NB4 (cell line): ENCODE results near the gene INO80E.
"Not testable (repeated sequence)": the region's sequence is repeated elsewhere in the genome, so short reads cannot be mapped to it uniquely, and the experiment has no call there.

ENCODE experiments used
- DNase-seq: peaks from one replicate; pipeline ENCODE4 v3.0.0; 2010; ENCODE audit warnings: low read depth
- H3K4me3 ChIP-seq: one replicate; pipeline ENCODE4 v1.5.1; 2011; ENCODE audit warnings: mild to moderate bottlenecking, low read depth, low read length, moderate library complexity
- CTCF ChIP-seq: IDR thresholded peaks from one replicate; pipeline ENCODE4 v1.5.1; 2012; ENCODE audit warnings: low read depth, low read length
- MAX ChIP-seq: IDR thresholded peaks from 2 replicates; pipeline ENCODE4 v1.6.1; 2011; ENCODE audit warnings: low read depth, low read length
- MYC ChIP-seq: IDR thresholded peaks from 2 replicates; pipeline ENCODE4 v1.6.1; 2011; ENCODE audit warnings: low read depth, low read length
- POLR2A ChIP-seq: IDR thresholded peaks from 2 replicates; pipeline ENCODE4 v1.6.1; 2011; ENCODE audit warnings: mild to moderate bottlenecking; ENCODE audit not compliant: insufficient read length; ENCODE audit errors: extremely low read depth

INO80E gene

GRCh38 chr16:30032083-30032819 lies 36.2 kb downstream of the INO80E start:
- H3K4me3 ChIP-seq = no peak overlapping the region
- DNase-seq = peak; percentile 87
- TF ChIP-seq CTCF = peak; percentile 74
- TF ChIP-seq MYC = no peak

GRCh38 chr16:30033270-30033669 lies 37.2 kb downstream of the INO80E start:
- TF ChIP-seq MYC (no peak), POLR2A (no peak), CTCF (no peak), MAX (no peak)
- peak; percentile 20 for DNase-seq
- no peak overlapping the region for H3K4me3 ChIP-seq

GRCh38 chr16:30040221-30040620 lies 44.2 kb downstream of the INO80E start:
- no peak overlapping the region for H3K4me3 ChIP-seq
- TF ChIP-seq MAX (no peak), CTCF (no peak), POLR2A (no peak), MYC (no peak)
- DNase-seq = peak; percentile 26

- not testable (repeated sequence) for H3K4me3 ChIP-seq, DNase-seq
Observed at GRCh38 chr16:30040690-30041089, 44.6 kb downstream of the INO80E start.

GRCh38 chr16:30041841-30042240 lies 45.8 kb downstream of the INO80E start:
- TF ChIP-seq CTCF = peak; percentile 8
- TF ChIP-seq MAX = no peak
- peak; percentile 45 for DNase-seq
- no peak overlapping the region for H3K4me3 ChIP-seq

DNA sequence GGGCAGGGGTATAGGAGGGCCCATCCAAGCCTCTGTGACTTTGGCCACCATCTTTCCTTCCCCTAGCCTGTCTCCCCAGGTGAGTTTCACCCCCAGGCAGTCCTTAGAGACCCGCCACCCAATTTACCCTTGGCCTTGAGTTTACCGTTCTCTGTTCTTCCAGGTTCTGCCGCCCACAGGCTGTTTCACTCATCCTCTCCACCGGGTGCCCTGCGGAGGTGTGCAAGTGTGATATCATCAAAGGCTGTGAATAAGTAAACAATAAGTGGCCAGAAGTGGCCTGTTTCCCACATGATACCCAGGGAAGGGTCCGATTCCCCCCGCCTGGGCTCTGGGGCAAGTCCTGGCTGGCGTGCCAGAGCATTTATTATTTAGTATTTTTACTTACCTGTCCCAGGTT lies 50.1 kb downstream of the INO80E start:
- DNase-seq = no peak
- TF ChIP-seq CTCF (no peak), POLR2A (no peak), MAX (no peak), MYC (no peak)
- no peak overlapping the region for H3K4me3 ChIP-seq
